G401 (cell line): ENCODE data around the gene WDR73. TPM values are rescaled to one million over a fixed set of nuclear protein-coding genes. Genes with fewer than 3 reads are reported as not detected.

Experiments
- DNase-seq: peaks from one replicate; pipeline ENCODE4 v3.0.0-alpha.2; 2015; ENCODE audit warnings: low spot score
- in situ Hi-C: cut with HindIII; loops from 2 replicates; pipeline ENCODE4 v1.10.0; 2016; ENCODE audit warnings: low sequenced_read_pairs, mixed read lengths
- total RNA-seq: library from RNA; depleted of rRNA; stranded (reverse); fragments of >200 nt; shearing (Covaris generic); gene quantifications from 2 replicates; pipeline ENCODE4 v1.2.3, GENCODE V29; 2014; rRNA removed

The WDR73 gene
- total RNA-seq, 1 experiment from 2014 or later: 60.4 TPM

DNA sequence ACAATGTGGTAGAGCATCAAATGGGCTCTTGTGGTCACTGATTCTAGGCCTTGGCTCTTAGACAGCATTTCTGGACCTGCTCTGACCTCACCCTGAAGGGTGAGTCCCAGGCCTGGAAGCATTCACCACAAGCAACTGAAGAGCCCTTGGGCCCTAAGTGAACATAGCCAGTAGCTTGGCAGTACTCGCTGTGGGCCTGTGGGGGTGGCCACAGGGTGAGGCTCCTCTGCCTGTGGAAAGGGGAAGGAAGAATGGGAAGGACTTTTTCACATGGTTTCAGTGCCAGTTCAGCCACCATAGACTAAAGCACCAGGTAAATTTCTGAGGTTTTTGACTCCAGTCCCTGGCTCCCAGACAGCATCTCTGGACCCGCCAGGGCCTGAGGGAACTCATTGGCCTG is 58.4 kb downstream of the WDR73 start:
- in situ Hi-C loops: no loop called here
- no peak for DNase-seq

DNA sequence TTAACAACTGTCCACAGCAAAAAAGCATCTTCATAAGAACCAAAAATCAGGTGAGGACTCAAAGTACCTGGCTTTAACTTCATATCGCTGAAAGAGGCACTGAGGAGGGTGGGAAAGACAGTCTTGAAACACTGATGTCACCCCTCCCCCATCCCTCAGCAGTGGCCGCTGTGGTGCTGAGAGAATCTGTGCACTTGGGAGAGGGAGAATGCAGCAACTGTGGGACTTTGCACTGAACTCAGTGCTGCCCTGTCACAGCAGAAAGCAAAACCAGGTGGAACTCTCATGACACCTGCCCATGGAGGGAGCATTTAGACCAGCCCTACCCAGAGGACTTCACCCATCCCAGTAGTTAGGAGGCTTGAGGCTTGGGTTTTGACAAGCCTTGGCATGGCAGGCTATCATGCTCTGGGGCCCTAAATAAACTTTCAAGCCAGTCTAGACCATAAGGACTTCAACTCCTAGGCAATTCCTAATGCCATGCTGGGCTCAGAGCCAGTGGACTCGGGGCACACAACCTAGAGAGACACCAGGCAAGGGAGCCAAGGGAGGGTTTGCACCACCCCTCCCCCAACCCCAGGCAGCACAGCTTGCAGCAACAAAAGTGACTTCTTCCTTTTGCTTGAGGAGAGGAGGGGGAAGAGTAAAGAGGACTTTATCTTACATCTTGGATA is 59.3 kb downstream of the WDR73 start:
- no peak for DNase-seq
- in situ Hi-C loops: no loop called here

DNA sequence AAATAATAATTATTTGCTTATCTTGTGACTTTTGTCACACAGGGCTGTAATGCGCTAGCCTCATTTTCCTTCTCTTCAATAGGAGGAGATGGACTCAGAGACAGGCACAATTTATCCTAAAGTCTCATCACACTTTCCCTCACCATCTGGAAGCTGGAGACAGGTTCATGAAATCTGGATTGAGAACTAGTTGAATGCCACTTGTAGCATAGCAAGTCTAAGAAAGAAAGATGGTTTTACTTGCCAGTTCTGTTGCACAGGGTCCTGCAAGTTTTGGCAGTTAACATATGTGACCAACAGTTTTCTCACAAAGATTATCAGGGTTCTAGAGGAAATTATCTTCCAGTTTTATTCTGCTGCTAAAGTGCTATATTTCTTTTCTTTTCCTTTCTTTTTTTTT is 62.3 kb downstream of the WDR73 start:
- in situ Hi-C loops: no loop called here
- DNase-seq: no peak

DNA sequence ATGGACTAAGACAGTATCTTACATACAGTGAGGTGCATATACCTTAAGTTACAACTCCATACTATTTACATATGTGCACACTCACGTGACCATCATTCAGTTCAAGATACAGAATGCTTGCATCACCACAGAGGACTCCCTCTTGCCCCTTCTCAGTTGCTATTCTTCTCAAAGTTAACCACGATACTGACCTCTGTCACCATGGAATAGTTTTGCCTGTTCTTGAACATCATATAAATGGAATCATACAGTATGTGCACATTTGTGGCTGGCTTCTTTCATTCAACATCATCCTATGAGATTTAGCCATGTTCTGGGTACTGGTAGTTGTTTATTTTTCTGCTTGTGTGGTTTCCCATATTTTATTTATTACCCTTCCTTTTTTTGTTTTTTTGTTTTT is 63.7 kb downstream of the WDR73 start:
- in situ Hi-C loops: no loop called here

More for the DNA sequence above, 63.7 kb downstream of the WDR73 start:
- no peak for DNase-seq

Other genes with a start within 250 kb of the WDR73 start
- 11.9 and 17.6 TPM in 2 replicates for gene ZSCAN2, start 53.3 kb downstream of the WDR73 start, total RNA-seq
- gene NMB, start 3.9 kb upstream of the WDR73 start, total RNA-seq: 4.5 and 5.6 TPM in 2 replicates
- gene SEC11A, start 61.9 kb upstream of the WDR73 start, total RNA-seq: 350 and 354 TPM in 2 replicates
- 3.3 and 6.6 TPM in 2 replicates for gene ZNF592, start 94.3 kb upstream of the WDR73 start, total RNA-seq
- 0.06 and 0.20 TPM in 2 replicates for gene ALPK3, start 163.1 kb upstream of the WDR73 start, total RNA-seq
- not detected in 2 replicates for gene SLC28A1, start 230.4 kb upstream of the WDR73 start, total RNA-seq